ENCODE results near the gene GZMM.

GZMM gene

GRCh38 chr19:506404-507285, 37.2 kb upstream of the GZMM start:
- H3K4me3 ChIP-seq (ENCODE audit: low read length): peak overlapping the region; percentile 88
- DNase-seq (ENCODE audit: low read depth): peak; percentile 100
- TF ChIP-seq CTCF (IDR thresholded peaks at IDR 0.05; ENCODE audit: insufficient read depth, low read depth, low read length, missing control alignments): peak; percentile 90

GRCh38 chr19:507286-508203, 36.3 kb upstream of the GZMM start, which contains the start of gene TPGS1:
Gene TPGS1 (plus strand): TSS chr19:507497. CDS start chr19:507507, 10 bp downstream.
- no peak for TF ChIP-seq CTCF (IDR thresholded peaks at IDR 0.05; ENCODE audit: insufficient read depth, low read depth, low read length, missing control alignments)
- H3K4me3 ChIP-seq (ENCODE audit: low read length): peak within 1 kb of the TSS; percentile 88
- peak; percentile 75 for DNase-seq (ENCODE audit: low read depth)

- TF ChIP-seq CTCF (IDR thresholded peaks at IDR 0.05; ENCODE audit: insufficient read depth, low read depth, low read length, missing control alignments): no peak
- peak overlapping the region; percentile 88 for H3K4me3 ChIP-seq (ENCODE audit: low read length)
- DNase-seq (ENCODE audit: low read depth): no peak
Observed at GRCh38 chr19:508204-509150, 35.4 kb upstream of the GZMM start.

- peak; percentile 84 for DNase-seq (ENCODE audit: low read depth)
- H3K4me3 ChIP-seq (ENCODE audit: low read length): peak overlapping the region; percentile 15
- TF ChIP-seq CTCF (IDR thresholded peaks at IDR 0.05; ENCODE audit: insufficient read depth, low read depth, low read length, missing control alignments): peak; percentile 86
Observed at GRCh38 chr19:510606-511100, 33.2 kb upstream of the GZMM start.

- TF ChIP-seq CTCF (IDR thresholded peaks at IDR 0.05; ENCODE audit: insufficient read depth, low read depth, low read length, missing control alignments): no peak
- H3K4me3 ChIP-seq (ENCODE audit: low read length): peak overlapping the region; percentile 15
- DNase-seq (ENCODE audit: low read depth): peak; percentile 85
Observed at GRCh38 chr19:511101-511851, 32.6 kb upstream of the GZMM start.
